Upper lobe of left lung (tissue), 6 donors: ENCODE data around the gene DTX2. TPM values are rescaled to one million over a fixed set of nuclear protein-coding genes. Genes with fewer than 3 reads are reported as not detected.
A peak's percentile ranks its signal among the peaks of the same experiment; 100 is the strongest.
"Not testable (repeated sequence)": the region's sequence is repeated elsewhere in the genome, so short reads cannot be mapped to it uniquely, and the experiment has no call there.

Source experiments
- ATAC-seq, 2 donors: fragments of 200-7000 bp; cut with Tn5 transposase; one replicate each; pipeline ENCODE4 v1.9.1; 2022; ENCODE audit warnings: mild to moderate bottlenecking in 2 of 2, moderate library complexity in 2 of 2; ENCODE audit not compliant: low FRiP score in 2 of 2
- DNase-seq, 2 donors: peaks; one replicate each; pipeline ENCODE4 v3.0.0-alpha.2; 2019 to 2020
- H3K27ac ChIP-seq, 4 donors: fragments of 200-600 bp; sonication (generic); one replicate each; pipeline ENCODE4 v1.5.1; 2016 to 2019
- H3K27me3 ChIP-seq, 4 donors: fragments of 200-600 bp; sonication (generic); one replicate each; pipeline ENCODE4 v1.5.1; 2017 to 2019
- H3K36me3 ChIP-seq, 4 donors: fragments of 200-600 bp; sonication (generic); one replicate each; pipeline ENCODE4 v1.5.1; 2016 to 2019
- H3K4me1 ChIP-seq, 4 donors: fragments of 200-600 bp; sonication (generic); one replicate each; pipeline ENCODE4 v1.5.1; 2018 to 2019
- H3K4me3 ChIP-seq, 4 donors: fragments of 200-600 bp; sonication (generic); one replicate each; pipeline ENCODE4 v1.5.1; 2017 to 2019; ENCODE audit warnings: mild to moderate bottlenecking in 2 of 4, moderate library complexity in 1 of 4
- H3K9me3 ChIP-seq, 4 donors: fragments of 200-600 bp; sonication (generic); one replicate each; pipeline ENCODE4 v1.5.1; 2018 to 2019
- CTCF ChIP-seq, 6 experiments: fragments of 450-650 bp in 4 of 6; fragments of 200-600 bp in 2 of 6; sonication (generic) in 2 of 6; IDR thresholded peaks; one replicate each; pipeline ENCODE4 v1.5.1; 2016 to 2019; ENCODE audit warnings: antibody characterized with exemption in 6 of 6
- EP300 ChIP-seq, 4 donors: sonication (generic); formaldehyde crosslinking; IDR thresholded peaks; one replicate each; pipeline ENCODE4 v1.5.1; 2017; ENCODE audit warnings: antibody characterized with exemption in 4 of 4, control low read depth in 2 of 4
- POLR2A ChIP-seq, 4 donors: fragments of 450-650 bp; IDR thresholded peaks; one replicate each; pipeline ENCODE4 v1.5.1; 2016 to 2017; ENCODE audit warnings: antibody characterized with exemption in 4 of 4, mild to moderate bottlenecking in 2 of 4
- POLR2AphosphoS5 ChIP-seq, 2 donors: sonication (generic); formaldehyde crosslinking; IDR thresholded peaks; one replicate each; pipeline ENCODE4 v1.5.1; 2017; ENCODE audit warnings: antibody characterized with exemption in 2 of 2
- WGBS, 2 donors: methylation state at CpG; one replicate each; pipeline ENCODE4 v1.1.5; 2017 to 2018; 5-methylcytosine and 5-hydroxymethylcytosine counted together
- total RNA-seq, 6 donors: library from RNA; depleted of rRNA in 4 of 6; stranded (reverse); fragments of >200 nt in 4 of 6; gene quantifications; one replicate each; pipeline versions ENCODE4 v1.1.0 to v1.2.1, GENCODE V29; 2016 to 2021
- donor health status: DM: no; HTN: no; CAD: no; lungs with moderate emphysema.
- donor health status: DM: no; HTN: yes; CAD: no; lungs with severe emphysema.

The DTX2 gene
- total RNA-seq, 6 donors from 2014 or later = 24.2 to 82.8 (median 36.1) TPM

- H3K36me3 ChIP-seq = peaks cover 5 to 55% (median 28%) of the 10 kb centered on the region in 4 donors
- H3K4me1 ChIP-seq = peaks cover 0 to 9% (median 4%) of the 10 kb centered on the region in 4 donors
- no peak overlapping the region for H3K27ac ChIP-seq
- ATAC-seq = no peak
- DNase-seq = peak in 1 of 2 donors; percentile 71
- WGBS, 2 donors = 90 to 95% methylated on average over 17 to 32 of the region's 32 CpGs
- H3K4me3 ChIP-seq = no peak overlapping the region
- TF ChIP-seq CTCF (IDR thresholded peaks at IDR 0.05) (no peak), EP300 (IDR thresholded peaks at IDR 0.05) (no peak), POLR2A (IDR thresholded peaks at IDR 0.05) (no peak), POLR2AphosphoS5 (IDR thresholded peaks at IDR 0.05) (no peak)
- H3K27me3 ChIP-seq = no peaks in the 10 kb centered on the region
- no peaks in the 10 kb centered on the region for H3K9me3 ChIP-seq
Measured at GRCh38 chr7:76505168-76506080, 43.9 kb downstream of the DTX2 start.

- Histone ChIP-seq H3K9me3 (no peaks in the 10 kb centered on the region), H3K27me3 (no peaks in the 10 kb centered on the region), H3K27ac (no peak overlapping the region), H3K4me3 (no peak overlapping the region), H3K36me3 (peaks cover 5 to 50% (median 24%) of the 10 kb centered on the region in 4 donors), H3K4me1 (peaks cover 0 to 12% (median 5%) of the 10 kb centered on the region in 4 donors)
- 71 to 98% methylated on average over 5 of the region's 5 CpGs for WGBS, 2 donors
- no peak for TF ChIP-seq POLR2A (IDR thresholded peaks at IDR 0.05)
- TF ChIP-seq POLR2AphosphoS5 (IDR thresholded peaks at IDR 0.05) = no peak
- TF ChIP-seq CTCF (IDR thresholded peaks at IDR 0.05) = no peak
- TF ChIP-seq EP300 (IDR thresholded peaks at IDR 0.05) = no peak
- DNase-seq (peak in 1 of 2 donors; percentile 12), ATAC-seq (no peak)
Measured at GRCh38 chr7:76506081-76506440, 44.6 kb downstream of the DTX2 start.

GRCh38 chr7:76506643-76507042 is 45.1 kb downstream of the DTX2 start:
- not testable (repeated sequence) for H3K27me3 ChIP-seq, H3K9me3 ChIP-seq, H3K27ac ChIP-seq, ATAC-seq, H3K4me3 ChIP-seq
- peaks cover 5 to 44% (median 23%) of the 10 kb centered on the region in 4 donors for H3K36me3 ChIP-seq
- peak in 1 of 2 donors; percentile 19 for DNase-seq
- peaks cover 0 to 12% (median 5%) of the 10 kb centered on the region in 4 donors for H3K4me1 ChIP-seq
- WGBS, 2 donors = 94 to 97% methylated on average over 8 of the region's 8 CpGs

- H3K9me3 ChIP-seq = no peaks in the 10 kb centered on the region
- TF ChIP-seq EP300 (IDR thresholded peaks at IDR 0.05) (peak in 1 of 4 donors; percentile 49), POLR2AphosphoS5 (IDR thresholded peaks at IDR 0.05) (peak in 1 of 2 donors; percentile 79), POLR2A (IDR thresholded peaks at IDR 0.05) (no peak), CTCF (IDR thresholded peaks at IDR 0.05) (no peak)
- H3K4me3 ChIP-seq = no peak overlapping the region
- peaks cover 5 to 33% (median 17%) of the 10 kb centered on the region in 4 donors for H3K36me3 ChIP-seq
- ATAC-seq = peak in 1 of 2 donors; percentile 31
- peak in 1 of 2 donors; percentile 62 for DNase-seq
- no peaks in the 10 kb centered on the region for H3K27me3 ChIP-seq
- 77% methylated on average over 11 of the region's 11 CpGs for WGBS, 2 donors
- H3K4me1 ChIP-seq = peaks cover 0 to 15% (median 8%) of the 10 kb centered on the region in 4 donors
- peak overlapping the region in 2 of 4 donors; percentile 61 to 68 for H3K27ac ChIP-seq
Measured at GRCh38 chr7:76507723-76508406, 46.4 kb downstream of the DTX2 start.
